HG02678 (cell line): Measurements from ENCODE around the gene SDC4.

Experiments
- ATAC-seq: cut with Tn5 transposase; IDR thresholded peaks from one replicate; pipeline ENCODE4 v1.9.1; 2021; ENCODE audit warnings: mild to moderate bottlenecking, moderate library complexity; ENCODE audit not compliant: unreplicated experiment

Gene SDC4

DNA sequence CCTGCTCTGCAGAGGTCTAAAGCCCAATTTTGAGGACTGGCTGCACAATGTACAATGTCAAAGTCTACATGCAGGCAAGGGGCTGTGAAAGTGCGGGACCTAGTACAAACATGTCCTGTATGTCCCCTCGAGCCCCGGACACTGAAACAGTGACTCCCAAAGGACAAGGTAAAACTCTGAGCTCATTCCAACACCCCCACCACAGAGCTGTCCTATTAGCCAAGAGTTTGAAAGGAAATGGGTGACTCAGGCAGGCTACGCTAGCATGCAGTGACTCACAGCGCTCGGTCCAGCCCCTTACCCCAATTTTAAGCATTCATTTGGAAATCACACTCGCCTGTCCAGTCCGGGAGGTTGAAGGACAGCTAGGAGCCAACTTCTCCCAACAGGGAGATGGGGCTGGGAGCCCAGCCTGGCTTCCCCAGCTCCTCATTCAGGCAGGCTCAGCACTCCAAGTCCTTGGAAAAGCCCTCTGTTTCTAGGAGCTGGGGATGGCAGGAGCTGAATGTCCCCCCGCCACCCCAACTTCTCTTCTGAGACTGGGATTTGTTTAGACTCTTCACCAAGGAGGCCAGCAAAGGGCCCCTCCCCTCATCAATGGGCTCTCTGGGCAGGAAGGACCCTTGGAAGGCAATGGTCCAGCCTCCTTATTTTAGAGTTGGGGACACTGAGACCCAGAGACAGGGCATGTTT is 3.9 kb downstream of the SDC4 start:
- no peak for ATAC-seq

DNA sequence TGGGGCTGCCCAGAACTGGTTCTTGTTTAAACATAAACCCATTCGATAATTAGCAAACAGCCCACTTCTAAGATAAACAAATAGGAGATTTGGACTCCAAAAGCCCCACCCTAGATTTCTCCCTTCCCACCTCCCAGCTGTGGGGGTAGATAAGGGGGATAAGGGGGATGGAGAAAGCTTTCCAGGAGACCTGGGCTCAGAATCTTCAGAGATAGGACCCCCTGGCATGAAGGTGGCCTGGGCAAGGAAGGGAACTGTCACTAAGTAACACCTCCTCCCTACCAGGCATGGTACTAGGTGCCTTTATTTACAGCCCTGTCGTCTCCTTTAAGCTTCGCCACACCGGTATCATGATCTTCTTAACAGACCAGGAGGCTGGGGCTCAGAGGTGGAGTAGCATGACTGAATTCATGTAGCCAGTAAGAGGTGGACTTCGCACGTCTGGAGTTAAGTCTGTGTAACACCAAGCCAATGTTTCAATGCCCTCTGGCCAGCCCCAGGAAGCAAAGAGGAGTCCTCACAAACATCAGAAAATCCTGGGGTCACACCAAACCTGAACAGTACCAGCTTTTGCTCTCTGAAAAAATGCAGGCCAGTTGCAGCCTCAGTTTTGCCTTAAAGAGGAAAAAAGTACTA is 4.6 kb downstream of the SDC4 start:
- no peak for ATAC-seq

DNA sequence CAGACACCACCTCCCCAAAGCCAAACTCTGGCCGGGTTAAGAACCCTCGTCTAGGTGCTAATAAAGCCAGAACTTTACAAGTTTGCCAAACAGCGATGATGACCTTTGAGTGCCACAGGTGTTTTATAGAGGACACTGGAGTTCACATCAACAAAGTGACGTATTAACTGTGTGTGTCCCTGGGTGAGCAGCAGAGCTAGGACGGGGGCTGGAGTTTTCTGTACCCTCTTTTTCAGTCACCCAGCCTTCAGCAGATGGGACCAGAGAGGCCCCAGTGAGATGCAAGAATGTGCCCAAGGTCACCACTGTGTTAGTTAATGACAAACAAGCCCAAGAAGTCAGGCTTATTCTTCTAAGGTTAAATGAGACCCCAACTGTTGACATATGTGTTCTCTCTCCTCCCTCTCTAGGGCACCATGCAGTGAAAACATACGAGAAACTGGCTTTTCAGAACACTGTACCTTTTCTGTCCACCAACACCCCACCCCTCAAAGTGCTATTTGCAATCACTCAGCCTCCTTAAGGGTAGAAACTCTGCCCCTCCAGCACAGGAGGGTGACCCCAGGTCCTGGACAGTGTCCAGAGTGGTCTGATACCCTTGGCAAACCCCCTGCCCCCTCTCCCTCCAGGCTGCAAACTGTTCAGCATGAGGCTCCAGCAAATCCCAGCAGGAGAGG is 5.2 kb downstream of the SDC4 start:
- ATAC-seq, result no peak

DNA sequence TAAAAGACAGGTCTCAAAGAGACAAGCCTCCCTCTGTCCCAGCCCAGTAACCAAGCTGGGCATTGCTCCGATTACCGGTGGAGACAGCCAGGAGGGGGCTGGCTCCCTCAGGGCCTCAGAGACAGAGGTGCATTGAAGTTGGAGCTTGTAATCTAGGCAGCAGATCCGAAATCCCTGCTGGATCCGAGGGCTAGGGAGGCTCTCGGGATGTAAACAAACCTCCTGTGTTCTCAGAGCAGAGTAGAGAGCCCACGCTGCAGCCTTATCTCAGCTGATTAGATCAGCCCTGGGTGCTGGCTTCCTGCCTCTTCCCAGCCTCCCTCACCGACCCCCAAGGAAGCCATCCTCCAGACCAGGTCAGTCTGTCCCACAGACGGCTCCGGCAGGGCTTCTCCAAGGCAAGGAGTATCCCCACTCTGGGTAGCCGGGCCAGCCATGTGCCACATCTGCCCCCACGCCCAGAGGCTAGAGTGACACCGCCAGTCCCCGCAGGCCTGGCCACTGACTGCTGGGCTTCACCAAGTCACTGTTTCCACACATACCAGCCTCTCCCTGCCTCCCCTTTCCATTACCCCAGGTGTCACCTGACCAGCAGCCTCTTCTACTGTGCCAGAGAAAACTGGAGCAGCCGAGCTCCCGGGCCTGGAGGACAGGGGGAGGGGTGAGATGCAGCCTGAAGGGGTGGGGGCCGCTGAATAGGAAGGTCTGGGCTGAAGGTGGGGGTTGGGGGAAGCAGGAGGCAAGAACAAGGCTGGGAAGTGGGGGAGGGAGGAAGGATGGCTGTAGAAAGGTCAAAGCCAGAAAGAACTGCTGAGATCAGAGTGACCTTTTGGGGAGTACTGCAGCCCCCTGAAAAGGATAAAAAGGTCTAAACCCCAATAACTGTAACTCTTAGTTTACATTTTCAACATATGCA is 6.0 kb downstream of the SDC4 start:
- ATAC-seq, result no peak

DNA sequence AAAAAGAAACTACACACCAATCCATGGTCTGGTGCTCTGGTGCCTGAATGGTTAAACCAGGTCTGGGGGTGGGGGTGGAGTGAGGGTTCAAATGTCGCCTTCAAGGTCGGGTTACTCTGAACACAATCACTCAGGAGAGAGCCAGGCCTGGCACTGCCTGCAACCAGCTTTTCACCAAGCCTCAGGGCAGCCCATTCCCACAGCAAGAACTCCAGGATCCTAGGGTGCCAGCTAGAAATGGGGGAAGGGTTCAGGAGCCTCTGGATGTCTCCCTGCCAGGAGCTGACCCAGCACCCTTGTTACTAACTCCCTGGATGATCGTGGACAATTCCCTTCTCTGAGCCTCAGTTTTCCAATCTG is 6.7 kb downstream of the SDC4 start:
- no peak for ATAC-seq

DNA sequence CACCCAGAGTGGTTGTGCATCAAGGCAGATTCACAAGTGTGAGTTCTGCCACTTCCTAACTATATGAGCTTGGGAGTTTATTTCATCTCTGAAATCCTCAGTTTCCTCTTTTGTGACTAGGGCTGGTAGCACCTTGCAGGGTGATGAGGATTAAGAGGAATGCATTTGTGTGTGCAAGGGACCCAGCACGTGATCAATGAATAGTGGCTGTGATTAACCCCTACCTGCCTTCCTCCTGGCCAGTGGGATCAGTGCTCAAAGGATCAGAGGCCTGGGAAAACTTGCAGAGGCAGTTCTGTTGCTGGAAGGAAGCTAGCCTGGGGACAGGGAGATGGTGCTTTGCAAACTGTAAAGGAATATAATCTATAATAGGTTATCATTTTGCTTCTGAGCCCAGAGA is 7.3 kb downstream of the SDC4 start:
- no peak for ATAC-seq

DNA sequence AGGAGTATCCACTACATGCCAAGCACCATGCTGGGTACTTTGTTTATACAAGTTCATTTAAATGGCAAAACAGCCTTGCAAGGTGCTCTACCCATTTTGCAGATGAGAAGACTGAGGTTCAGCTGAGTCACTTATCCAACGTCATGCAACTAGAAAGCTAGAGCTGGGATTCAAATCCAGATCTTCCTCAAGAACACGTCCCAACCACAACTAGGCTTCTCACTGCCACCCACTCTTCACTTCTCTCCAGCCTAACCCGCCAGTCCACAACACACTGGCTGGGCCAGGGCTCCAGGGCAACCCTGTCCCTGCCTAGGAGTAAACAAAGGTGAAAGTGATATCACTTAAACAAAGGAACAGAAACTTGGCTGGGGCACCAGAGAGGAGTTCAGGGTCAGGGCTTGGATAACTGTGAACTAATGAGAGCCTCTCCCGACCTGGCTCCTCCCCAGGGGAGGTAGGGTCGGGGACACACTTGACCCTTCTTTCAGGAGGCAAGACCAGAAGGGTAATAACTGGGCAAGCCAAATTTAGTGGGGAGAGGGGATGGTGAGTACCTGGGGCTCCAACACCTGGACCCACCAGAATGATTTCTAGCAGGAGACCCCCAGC is 7.9 kb downstream of the SDC4 start:
- ATAC-seq, result no peak

DNA sequence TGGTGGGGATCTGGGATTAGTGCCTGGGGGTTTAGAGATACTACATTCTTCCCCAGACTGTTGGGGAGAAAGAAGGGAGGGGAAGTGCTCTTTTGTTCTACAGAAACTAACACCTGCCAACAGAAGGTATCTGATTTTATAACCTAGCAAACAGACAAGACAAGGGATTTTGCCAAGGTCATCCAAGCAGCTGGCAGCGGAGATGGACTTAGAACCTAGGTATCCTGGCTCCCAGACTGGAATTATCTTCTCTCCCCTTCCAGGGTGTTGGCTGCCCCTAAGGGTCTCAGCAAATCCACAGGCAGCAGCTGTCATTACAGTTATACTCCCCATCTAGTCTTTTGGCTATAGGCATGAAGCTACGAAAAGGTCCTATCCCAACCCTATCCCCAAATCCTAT is 8.4 kb downstream of the SDC4 start:
- ATAC-seq, result no peak

DNA sequence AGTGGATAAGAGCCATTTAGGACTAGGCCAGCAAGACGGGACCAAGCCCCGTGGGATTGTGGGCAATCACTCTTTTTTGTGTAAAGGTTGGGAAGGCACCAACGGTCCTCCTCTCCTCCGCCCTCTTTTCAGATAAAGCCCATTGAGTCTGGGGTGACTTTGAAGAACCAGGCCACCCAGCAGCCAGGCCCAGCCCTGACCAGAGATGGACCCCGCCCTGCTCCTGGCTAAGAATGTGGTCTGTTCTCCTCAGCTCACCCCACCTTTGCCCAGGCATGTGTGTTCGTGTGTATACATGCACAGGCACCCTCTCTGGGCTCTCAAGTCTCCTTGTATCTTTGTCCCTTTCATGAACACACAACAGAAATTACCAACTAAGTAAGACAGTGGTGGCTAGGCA is 9.1 kb downstream of the SDC4 start:
- ATAC-seq, result no peak

DNA sequence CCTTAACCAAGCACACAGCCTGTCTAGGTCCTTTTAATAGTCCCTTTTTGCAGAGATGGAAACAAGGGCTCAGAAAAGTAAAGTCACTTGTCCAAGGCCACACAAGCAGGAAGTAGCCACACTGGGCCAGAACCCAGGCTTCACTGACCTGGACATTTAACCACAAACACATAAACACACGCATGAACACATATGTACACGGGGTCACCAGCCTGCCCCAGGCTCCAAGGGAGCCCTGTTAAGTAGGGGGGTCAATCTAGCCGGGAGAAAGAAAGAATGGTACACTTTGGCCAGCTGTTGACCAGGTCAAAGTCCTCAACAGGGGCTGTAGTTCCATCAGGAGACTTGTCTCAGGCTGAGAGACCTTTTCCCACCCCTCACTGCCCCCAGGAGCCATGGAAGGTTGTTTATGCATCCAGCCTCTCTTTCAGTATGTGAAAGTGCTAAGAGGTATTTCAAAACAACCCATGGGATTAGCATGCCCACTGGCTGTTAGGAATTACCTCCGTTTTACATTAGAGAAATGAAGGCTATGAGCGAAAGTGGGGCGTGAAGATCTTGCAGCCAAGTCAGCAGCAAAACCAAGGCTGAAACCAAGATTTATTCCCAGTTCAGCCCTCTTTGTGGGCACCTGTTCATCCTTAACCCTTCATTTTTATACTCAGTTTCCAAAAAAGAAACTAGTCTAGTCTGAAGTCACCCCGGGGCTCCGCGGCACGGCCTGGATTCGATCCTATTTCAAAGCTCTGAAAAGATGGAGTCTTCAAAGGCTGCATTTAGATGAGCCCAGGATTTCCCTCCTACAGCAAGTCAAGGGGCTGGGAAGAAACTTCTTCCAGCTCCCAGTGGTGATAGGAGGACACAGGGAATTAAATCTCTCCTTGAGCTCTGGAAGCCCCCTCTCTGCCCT is 9.8 kb downstream of the SDC4 start:
- no peak for ATAC-seq

DNA sequence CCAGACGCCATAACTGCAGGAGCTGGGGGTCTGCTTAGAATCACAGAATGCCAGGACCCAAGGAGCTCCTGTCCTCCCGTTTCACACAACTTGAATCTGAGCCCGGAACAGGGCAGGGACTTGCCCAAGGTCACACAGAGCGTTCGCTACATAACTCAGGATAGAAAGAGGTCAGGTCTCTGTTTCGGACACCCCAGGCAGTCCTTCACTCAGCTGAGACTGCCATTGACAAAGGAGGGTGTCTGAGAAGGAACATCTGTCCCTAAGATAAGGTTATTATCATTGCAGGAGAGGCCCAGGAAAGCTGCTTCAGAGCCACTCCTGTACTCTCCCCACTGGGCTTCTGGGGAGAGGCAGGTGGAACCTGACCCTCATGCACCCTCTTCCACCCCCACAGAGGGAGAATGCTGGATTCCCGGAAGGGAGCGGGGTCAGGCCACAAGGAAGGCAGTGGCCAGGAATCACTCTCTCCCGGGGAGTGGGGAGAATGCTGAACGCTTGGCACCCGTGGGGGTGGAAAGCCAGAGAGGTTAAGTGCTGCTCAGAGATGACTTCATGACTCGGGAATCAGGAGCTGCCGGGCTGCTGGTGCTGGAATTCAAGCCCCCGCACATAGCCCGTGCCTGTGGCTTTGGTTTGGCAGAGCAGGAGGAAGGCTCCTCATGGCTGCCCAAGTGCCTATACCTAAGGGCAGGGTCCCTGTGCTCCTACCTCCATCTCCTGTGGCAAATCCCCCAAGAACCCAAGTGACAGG is 10.7 kb downstream of the SDC4 start:
- ATAC-seq, result no peak

DNA sequence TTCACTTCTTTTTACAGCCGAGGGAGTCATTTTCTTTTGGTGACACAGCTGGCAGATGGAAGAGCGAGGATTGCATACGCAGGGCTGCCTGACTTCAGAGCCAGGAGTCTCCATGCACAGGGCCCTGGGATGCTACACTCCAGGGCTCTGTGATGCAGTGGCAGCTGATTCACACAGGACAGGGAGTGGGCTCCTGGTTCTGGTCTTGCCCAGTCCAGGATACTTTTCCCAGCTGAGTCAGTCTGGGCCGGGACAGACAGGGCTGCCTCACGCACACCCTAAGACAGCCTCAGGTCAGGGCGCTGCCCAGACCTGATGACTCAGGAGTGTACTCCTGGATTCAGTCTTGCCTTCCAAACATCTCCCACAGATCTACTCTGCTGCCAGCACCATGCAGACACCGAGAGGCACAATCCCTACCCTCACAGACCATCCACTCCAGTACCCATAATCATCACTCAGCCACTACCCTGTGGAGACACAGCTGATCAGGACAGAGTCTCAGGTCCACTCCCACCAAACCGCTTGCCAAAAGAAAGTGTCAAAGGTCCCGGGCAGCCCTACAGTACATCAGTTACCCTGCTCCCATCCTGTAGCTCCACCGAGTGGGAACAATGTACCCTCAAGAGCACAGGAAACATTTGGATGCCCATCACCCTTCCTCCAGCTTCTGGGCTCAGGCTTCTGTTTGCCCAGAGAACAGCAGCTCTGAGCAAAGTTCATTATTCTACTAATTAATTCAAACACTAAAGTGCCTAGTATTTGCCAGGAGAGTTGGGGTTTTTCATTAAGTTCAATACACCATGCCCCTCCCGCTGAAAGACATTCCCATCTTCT is 11.5 kb downstream of the SDC4 start:
- ATAC-seq, result no peak

DNA sequence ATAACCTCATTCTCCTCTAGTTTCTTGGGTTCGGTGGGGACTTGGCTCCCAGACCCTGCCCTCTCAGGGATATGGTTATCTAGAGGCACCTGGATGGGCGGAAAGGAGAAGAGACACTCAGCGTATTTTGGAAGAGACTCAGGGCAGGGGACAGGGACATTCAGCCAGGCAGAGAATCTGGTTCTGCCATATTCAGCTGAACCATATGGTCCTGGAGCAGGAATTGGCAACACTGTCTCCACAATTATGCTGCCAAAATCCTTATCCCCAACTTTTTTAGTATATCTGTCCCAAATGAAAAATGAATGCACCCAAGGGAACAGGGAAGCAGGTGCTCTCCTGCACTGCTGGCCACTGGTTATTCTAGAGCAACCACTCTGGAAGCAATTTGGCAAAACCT is 17.7 kb downstream of the SDC4 start:
- ATAC-seq, result no peak

DNA sequence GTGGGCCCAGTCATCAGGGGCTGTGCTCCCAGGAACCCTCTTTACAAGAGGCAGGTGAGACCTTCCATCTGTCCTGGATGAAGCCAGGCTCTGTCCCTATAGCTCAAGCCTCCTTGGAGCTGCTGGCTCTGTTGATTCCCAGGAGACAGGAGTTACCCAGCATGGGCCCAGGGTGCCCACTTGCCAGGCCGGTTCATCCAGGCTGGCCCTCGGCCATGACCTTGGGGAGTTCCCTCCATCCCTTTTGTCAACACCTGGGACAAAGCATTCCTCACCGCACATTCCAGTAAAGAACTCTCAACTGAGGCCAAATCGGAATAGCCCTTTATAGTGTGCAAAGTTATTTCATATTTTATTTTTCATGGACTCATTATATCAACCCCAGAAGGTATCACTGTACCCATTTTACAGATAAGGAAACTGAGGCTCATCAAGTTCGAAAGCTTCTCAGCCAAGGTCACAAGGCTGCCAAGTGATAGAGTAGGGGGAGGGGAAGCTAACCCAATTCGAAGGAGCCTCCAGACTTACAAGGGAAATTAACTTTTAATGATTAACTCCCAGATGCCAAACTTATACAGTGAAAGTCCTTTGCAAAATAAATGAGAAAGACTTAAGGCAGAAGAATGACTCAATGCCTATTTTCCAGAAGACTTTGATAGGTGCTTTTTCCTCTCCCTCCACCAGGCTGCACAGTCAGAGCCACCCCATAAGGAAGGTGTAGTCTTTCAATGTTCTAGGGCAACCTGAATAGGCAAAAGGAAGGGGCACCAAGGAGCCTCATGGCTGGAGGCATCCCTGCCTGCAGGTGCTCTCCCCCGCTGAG is 18.5 kb downstream of the SDC4 start:
- no peak for ATAC-seq

DNA sequence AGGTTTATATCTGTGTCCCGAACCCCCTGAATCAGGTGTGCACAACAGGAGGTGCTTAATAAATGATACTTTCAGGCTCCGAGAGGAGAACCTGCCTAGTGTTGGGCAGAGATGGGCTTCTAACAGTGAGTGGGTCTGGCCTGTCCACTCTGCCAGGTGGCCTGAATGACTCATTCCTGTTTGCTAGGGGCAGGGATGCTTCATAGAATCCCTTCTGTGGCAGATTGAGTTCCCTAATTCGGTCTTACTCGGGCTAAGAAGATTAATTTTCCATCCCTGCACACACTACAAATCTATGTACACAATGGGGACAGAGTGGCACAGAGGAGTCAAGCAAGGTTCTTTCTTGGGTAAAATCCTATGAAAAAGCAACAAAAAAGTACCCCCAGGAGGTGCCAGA is 19.8 kb downstream of the SDC4 start:
- ATAC-seq, result no peak

DNA sequence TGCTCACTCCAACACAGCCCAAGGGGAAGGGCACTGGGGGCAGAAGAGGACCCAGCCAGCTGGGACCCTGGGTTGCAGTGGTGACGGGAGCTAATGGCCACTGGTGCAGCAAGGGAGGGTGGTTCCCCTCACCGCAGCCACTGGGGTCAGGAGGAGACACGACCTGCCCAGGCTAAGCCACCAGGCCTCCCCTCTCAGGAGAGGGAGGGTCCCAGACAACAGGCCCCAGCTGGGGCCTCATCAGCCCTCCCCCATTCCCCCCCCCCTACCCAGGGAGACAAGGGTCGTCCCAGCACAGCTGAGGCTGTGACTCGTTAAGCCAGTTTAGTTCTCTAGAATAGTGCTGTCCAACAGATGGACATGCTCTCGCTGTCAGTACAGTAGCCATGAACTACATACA is 22.9 kb downstream of the SDC4 start:
- no peak for ATAC-seq

DNA sequence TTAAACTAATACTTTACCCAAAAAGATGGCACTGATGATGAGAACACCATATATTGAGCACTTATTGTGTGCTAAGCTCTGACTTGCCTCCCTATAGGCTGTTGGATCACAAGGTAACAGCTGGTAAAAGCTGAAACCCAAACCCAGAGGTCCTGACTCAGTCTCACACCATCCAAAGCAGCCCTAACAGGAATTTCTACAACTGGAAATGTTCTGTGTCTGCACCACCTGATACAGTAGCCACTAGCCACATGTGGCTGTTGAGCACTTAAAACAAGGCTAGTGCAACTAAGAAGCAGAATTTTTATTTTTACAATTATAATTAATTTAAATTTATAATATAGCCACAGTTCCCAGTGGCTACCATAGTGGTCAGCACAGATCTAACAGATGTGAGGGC is 24.5 kb downstream of the SDC4 start:
- no peak for ATAC-seq
